Esophagus squamous epithelium (tissue), 4 donors: Measurements from ENCODE around the gene MUC20.

ENCODE experiments used
- POLR2A ChIP-seq, 4 donors: fragments of 450-650 bp; IDR thresholded peaks; one replicate each; pipeline ENCODE4 v1.6.1; 2017; ENCODE audit warnings: antibody characterized with exemption in 4 of 4, mild to moderate bottlenecking in 4 of 4, moderate library complexity in 3 of 4
- TF ChIP-seq, protein P1 (sequence below), 6 experiments: fragments of 450-650 bp in 4 of 6; fragments of 200-600 bp in 2 of 6; sonication (generic) in 2 of 6; IDR thresholded peaks; one replicate each; pipeline ENCODE4 v1.5.1; 2016 to 2019; ENCODE audit warnings: antibody characterized with exemption in 6 of 6, mild to moderate bottlenecking in 4 of 6, moderate library complexity in 4 of 6

DNA sequence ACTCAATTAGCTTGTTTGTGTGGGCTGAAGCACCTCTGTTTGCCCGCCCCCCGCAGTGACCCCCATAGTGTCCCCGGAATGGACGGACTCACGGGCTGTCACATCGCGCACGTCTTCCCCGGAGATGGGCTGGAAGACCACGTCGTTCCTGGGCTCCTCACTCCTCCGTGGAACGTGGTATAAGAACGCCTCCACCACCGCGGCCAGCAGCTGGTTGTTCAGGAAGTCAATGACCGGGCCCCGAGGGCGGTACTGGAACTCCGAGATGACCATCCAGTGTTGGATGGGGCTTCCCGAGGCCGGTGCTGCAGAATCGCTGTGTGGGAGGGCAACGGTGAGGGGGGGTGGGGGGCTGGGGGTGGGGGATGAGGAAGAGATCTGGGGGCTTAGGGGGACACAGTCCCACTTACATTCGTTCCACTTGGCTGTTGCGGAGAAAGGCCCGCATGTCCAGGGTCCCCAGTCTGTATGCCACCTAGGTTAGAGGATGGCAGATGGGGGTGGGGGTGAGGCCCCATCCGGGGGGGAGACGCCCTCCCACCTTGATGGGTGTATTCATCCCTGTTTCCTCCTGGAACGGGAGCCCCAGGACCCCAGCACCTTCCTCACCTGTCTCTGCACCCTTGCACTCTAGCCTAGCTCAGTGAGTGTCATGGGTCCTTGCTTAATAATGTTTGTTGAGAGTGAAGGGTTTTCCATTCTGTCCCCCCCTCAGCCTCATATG lies 30.2 kb downstream of the MUC20 start:
- TF ChIP-seq POLR2A (IDR thresholded peaks at IDR 0.05) = no peak
- TF ChIP-seq, protein P1, sequence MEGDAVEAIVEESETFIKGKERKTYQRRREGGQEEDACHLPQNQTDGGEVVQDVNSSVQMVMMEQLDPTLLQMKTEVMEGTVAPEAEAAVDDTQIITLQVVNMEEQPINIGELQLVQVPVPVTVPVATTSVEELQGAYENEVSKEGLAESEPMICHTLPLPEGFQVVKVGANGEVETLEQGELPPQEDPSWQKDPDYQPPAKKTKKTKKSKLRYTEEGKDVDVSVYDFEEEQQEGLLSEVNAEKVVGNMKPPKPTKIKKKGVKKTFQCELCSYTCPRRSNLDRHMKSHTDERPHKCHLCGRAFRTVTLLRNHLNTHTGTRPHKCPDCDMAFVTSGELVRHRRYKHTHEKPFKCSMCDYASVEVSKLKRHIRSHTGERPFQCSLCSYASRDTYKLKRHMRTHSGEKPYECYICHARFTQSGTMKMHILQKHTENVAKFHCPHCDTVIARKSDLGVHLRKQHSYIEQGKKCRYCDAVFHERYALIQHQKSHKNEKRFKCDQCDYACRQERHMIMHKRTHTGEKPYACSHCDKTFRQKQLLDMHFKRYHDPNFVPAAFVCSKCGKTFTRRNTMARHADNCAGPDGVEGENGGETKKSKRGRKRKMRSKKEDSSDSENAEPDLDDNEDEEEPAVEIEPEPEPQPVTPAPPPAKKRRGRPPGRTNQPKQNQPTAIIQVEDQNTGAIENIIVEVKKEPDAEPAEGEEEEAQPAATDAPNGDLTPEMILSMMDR (IDR thresholded peaks at IDR 0.05) = no peak
